HepG2 (cell line): Measurements from ENCODE around the gene PBX4. TPM values are rescaled to one million over a fixed set of nuclear protein-coding genes. Genes with fewer than 3 reads are reported as not detected.

ENCODE experiments used
- ATAC-seq: fragments of 200-7000 bp; cut with Tn5 transposase; 3 replicates; pipeline ENCODE4 v1.9.1; 2020; ENCODE audit warnings: mild to moderate bottlenecking, moderate library complexity
- BruUV-seq: library from RNA; stranded (reverse); fragments of 400-500 nt; replicated peaks from 2 replicates; lab custom pipeline; 2021; lab: Mats Ljungman, UMichigan
- CTCF ChIA-PET: fragments of 300-600 bp; formaldehyde crosslinking; extraction: SDS; loops from one replicate; lab custom pipeline; 2021; ENCODE audit warnings: low total read pairs, inconsistent platforms, low intra/inter-chr PET ratio; lab: Yijun Ruan, JAX
- POLR2A ChIA-PET: fragments of 350-600 bp; sonication (Branson Sonifier 250); formaldehyde crosslinking; loops from one replicate; lab custom pipeline; 2020; ENCODE audit warnings: antibody characterized with exemption, inconsistent platforms; lab: Yijun Ruan, JAX
- DNase-seq: peaks from one replicate; pipeline ENCODE4 v3.0.0-alpha.2; 2015; ENCODE audit warnings: low spot score
- FAIRE-seq: peaks from 3 replicates; lab custom pipeline; 2011; peaks lifted over from hg19 to GRCh38; lab: Jason Lieb, UNC
- H2AFZ ChIP-seq: one replicate; pipeline ENCODE4 v1.6.1; 2011; ENCODE audit warnings: low read length, inconsistent platforms
- H3K27ac ChIP-seq: fragments of 300-600 bp; 3 replicates; pipeline ENCODE4 v1.8.0; 2011; ENCODE audit warnings: mixed run types, mild to moderate bottlenecking, mixed read lengths, low read length, inconsistent platforms; ENCODE audit not compliant: insufficient read depth; ENCODE audit errors: extremely low read length
- H3K27me3 ChIP-seq, 2 experiments: fragments of 200-600 bp in 1 of 2; 2 replicates in 1 of 2; 3 replicates in 1 of 2; pipeline versions ENCODE4 v1.6.0 to v1.8.0; 2011; ENCODE audit warnings: low read length in 2 of 2, mild to moderate bottlenecking in 2 of 2, moderate library complexity in 2 of 2, inconsistent platforms in 1 of 2; ENCODE audit not compliant: insufficient read depth in 2 of 2, control insufficient read depth in 1 of 2
- H3K36me3 ChIP-seq, 2 experiments: fragments of 200-600 bp in 1 of 2; replicated peaks in 1 of 2; 2 replicates in 1 of 2; 3 replicates in 1 of 2; pipeline versions ENCODE4 v1.5.1 to v1.8.0; 2011; ENCODE audit warnings: low read length in 2 of 2, inconsistent platforms in 1 of 2; ENCODE audit not compliant: insufficient read depth in 2 of 2, control insufficient read depth in 1 of 2
- H3K4me1 ChIP-seq: 2 replicates; pipeline ENCODE4 v1.5.1; 2012; ENCODE audit warnings: low read length, inconsistent platforms; ENCODE audit not compliant: insufficient read depth
- H3K4me2 ChIP-seq: 2 replicates; pipeline ENCODE4 v1.6.0; 2011; ENCODE audit warnings: low read depth, low read length, inconsistent platforms
- H3K4me3 ChIP-seq, 3 experiments: fragments of 200-600 bp in 1 of 3; sonication (generic), shearing (Covaris generic) in 1 of 3; replicated peaks in 1 of 3; 2 replicates each; pipeline ENCODE4 v1.5.1; 2011 to 2016; ENCODE audit warnings: low read length in 3 of 3, inconsistent platforms in 2 of 3, low read depth in 2 of 3, mild to moderate bottlenecking in 2 of 3, control low read depth in 1 of 3, mixed read lengths in 1 of 3; ENCODE audit not compliant: insufficient read depth in 1 of 3
- H3K79me2 ChIP-seq: one replicate; pipeline ENCODE4 v1.6.1; 2011; ENCODE audit warnings: low read length, inconsistent platforms; ENCODE audit not compliant: insufficient read depth
- H3K9ac ChIP-seq: 2 replicates; pipeline ENCODE4 v1.6.0; 2011; ENCODE audit warnings: mild to moderate bottlenecking, low read depth, low read length, inconsistent platforms; ENCODE audit not compliant: insufficient read depth
- H3K9me3 ChIP-seq: 2 replicates; pipeline ENCODE4 v1.5.1; 2012; ENCODE audit warnings: mild to moderate bottlenecking, low read length
- H4K20me1 ChIP-seq: 2 replicates; pipeline ENCODE4 v1.6.0; 2011; ENCODE audit warnings: inconsistent platforms, mild to moderate bottlenecking, low read length, moderate library complexity; ENCODE audit not compliant: insufficient read depth
- BCLAF1 ChIP-seq: fragments of 450-650 bp; IDR thresholded peaks from 2 replicates; pipeline ENCODE4 v1.6.1; 2017; ENCODE audit warnings: mild to moderate bottlenecking
- REPIN1 ChIP-seq: sonication (generic); formaldehyde crosslinking; IDR thresholded peaks from 2 replicates; pipeline ENCODE4 v1.8.0; 2022; ENCODE audit warnings: missing genetic modification reagents, low read depth, mild to moderate bottlenecking, borderline replicate concordance
- SAP130 ChIP-seq: IDR thresholded peaks from 2 replicates; pipeline ENCODE4 v1.6.1; 2016; ENCODE audit warnings: low read depth
- SOX5 ChIP-seq: IDR thresholded peaks from 2 replicates; pipeline ENCODE4 v1.6.1; 2016; ENCODE audit warnings: borderline replicate concordance
- TFE3 ChIP-seq: IDR thresholded peaks from 2 replicates; pipeline ENCODE4 v1.6.1; 2016
- ZNF296 ChIP-seq: sonication (generic); formaldehyde crosslinking; conservative IDR thresholded peaks from 2 replicates; pipeline ENCODE4 v1.5.0; 2020; ENCODE audit warnings: mild to moderate bottlenecking, missing genetic modification reagents
- ZNF761 ChIP-seq: sonication (generic); formaldehyde crosslinking; conservative IDR thresholded peaks from 2 replicates; pipeline ENCODE4 v1.4.0; 2020; ENCODE audit warnings: mild to moderate bottlenecking, missing genetic modification reagents
- ZNF790 ChIP-seq: sonication (generic); formaldehyde crosslinking; IDR thresholded peaks from 2 replicates; pipeline ENCODE4 v1.8.0; 2022; ENCODE audit warnings: missing genetic modification reagents, mild to moderate bottlenecking, borderline replicate concordance
- WGBS: methylation state at CpG from one replicate; pipeline ENCODE4 v1.1.6; 2017; ENCODE audit warnings: low lambda C conversion rate; 5-methylcytosine and 5-hydroxymethylcytosine counted together
- in situ Hi-C: cut with HindIII; loops from 2 replicates; pipeline ENCODE4 v1.10.0; 2017; ENCODE audit warnings: low pct_unique_long_range_greater_than_20kb; ENCODE audit not compliant: extremely low pct_ligation_motif_present
- intact Hi-C: fragments of 100-400 bp; cut with micrococcal nuclease; formaldehyde crosslinking; loops from one replicate; pipeline ENCODE4 v1.10.0; 2022; ENCODE audit not compliant: unreplicated experiment
- polyA plus RNA-seq, 8 experiments: library from polyadenylated mRNA; depleted of rRNA in 3 of 8; stranded (reverse) in 7 of 8; unstranded in 1 of 8; fragments of >200 nt; fragmentation: Illumina TruSeq in 4 of 8; extraction: Trizol in 4 of 8; gene quantifications; 2 replicates each; pipeline versions ENCODE4 v1.2.1 to v1.2.3, GENCODE V29; 2011 to 2016; ENCODE audit warnings: low read depth in 4 of 8, missing spikeins in 1 of 8, mixed read lengths in 1 of 8; ENCODE audit not compliant: insufficient read depth in 1 of 8
- total RNA-seq, 5 experiments: library from RNA; depleted of rRNA; stranded (reverse); fragments of >200 nt; fragmentation: Illumina TruSeq; extraction: Trizol; gene quantifications; 2 replicates each; pipeline ENCODE4 v1.2.3, GENCODE V29; 2016; ENCODE audit warnings: low read depth in 1 of 5

PBX4 gene
- total and polyA plus RNA-seq, 2 of the 13 experiments (the other 11 are each of a cell fraction or from before 2014, with no cell fraction given), result not detected

- TF ChIP-seq TFE3 (CRISPR knock-in tag) (no peak), SOX5 (CRISPR knock-in tag) (no peak)
Measured at GRCh38 chr19:19541616-19542015, 76.9 kb downstream of the PBX4 start (continued).

- POLR2A ChIA-PET, result no interaction called here
Measured at GRCh38 chr19:19540715-19541515, 77.6 kb downstream of the PBX4 start.

More at GRCh38 chr19:19540715-19541515, 77.6 kb downstream of the PBX4 start:
- intact Hi-C loops, result no loop called here
- no peaks in the 10 kb centered on the region for H3K36me3 ChIP-seq
- in situ Hi-C loops, result loop anchor here (25.0 kb wide), 1 partner anchor 421 kb away; no protein-coding TSS in a partner anchor
- H3K9ac ChIP-seq, result no peak overlapping the region
- no peak overlapping the region; a peak in 1 of 6 replicates for H3K4me3 ChIP-seq
- H3K4me2 ChIP-seq, result no peak overlapping the region
- ATAC-seq (peak; percentile 35), DNase-seq (no peak), FAIRE-seq (no peak)
- no peak overlapping the region for H3K27ac ChIP-seq
- H4K20me1 ChIP-seq, result no peaks in the 10 kb centered on the region
- no peaks in the 10 kb centered on the region for H3K9me3 ChIP-seq
- TF ChIP-seq REPIN1 (no peak), BCLAF1 (no peak), ZNF296 (no peak), ZNF761 (CRISPR knock-in tag) (no peak), SAP130 (CRISPR knock-in tag) (no peak), ZNF790 (no peak)
- H3K4me1 ChIP-seq, result 0 out of 2 replicates have a peak, but pooled peaks cover 5% of the 10 kb centered on the region
- CTCF ChIA-PET, result no interaction called here
- WGBS, result 49% methylated on average over 22 of the region's 45 CpGs
- BruUV-seq, result no TSS peak
- H3K79me2 ChIP-seq, result no peaks in the 10 kb centered on the region
- peaks cover 0 to 10% of the 10 kb centered on the region in 2 experiments; a peak in 1 of 5 replicates for H3K27me3 ChIP-seq
- H2AFZ ChIP-seq, result no peak overlapping the region
